Measurements from ENCODE around the gene KCNIP3. TPM values are rescaled to one million over a fixed set of nuclear protein-coding genes. Genes with fewer than 3 reads are reported as not detected.
"Not testable (repeated sequence)": the region's sequence is repeated elsewhere in the genome, so short reads cannot be mapped to it uniquely, and the experiment has no call there.

Gene KCNIP3
- total RNA-seq, 1 donor from 2014 or later, result 0.64 TPM

DNA sequence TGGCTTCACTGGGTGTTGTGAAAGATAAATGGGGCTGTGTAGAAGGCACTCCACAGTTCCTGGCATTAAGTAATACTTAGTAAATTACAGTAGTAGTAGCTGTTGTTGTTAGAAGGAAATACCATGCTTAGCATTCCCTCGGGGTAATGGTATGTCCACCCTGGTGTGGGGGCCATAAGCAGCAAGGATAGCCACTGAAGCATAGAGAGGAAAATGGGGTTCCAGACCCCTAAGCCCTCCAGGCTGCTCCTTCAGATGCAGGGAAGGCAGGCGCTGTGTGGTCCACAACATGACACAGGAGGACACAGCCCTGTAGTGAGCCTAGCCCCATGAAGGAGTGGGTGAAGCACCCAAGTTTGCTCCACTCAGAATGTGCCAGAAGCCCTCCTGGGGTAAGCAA, 136.8 kb downstream of the KCNIP3 start:
- H3K4me1 ChIP-seq; H4K20me1 ChIP-seq (ENCODE audit: low read depth); H3K9me3 Mint-ChIP-seq; H3K9me3 ChIP-seq (ENCODE audit: low read depth); H3K27ac Mint-ChIP-seq; H3K4me1 Mint-ChIP-seq; H3K27me3 Mint-ChIP-seq (ENCODE audit: insufficient read depth, low read depth); H2AFZ ChIP-seq (replicated peaks); H3K36me3 ChIP-seq; H3K4me3 Mint-ChIP-seq; H3K4me3 ChIP-seq; H3K36me3 Mint-ChIP-seq; H3K79me2 ChIP-seq (ENCODE audit: low read depth); H3K27me3 ChIP-seq; H3K27ac ChIP-seq; DNase-seq (ENCODE audit: low spot score); H3K9ac ChIP-seq; H3K4me2 ChIP-seq; H3F3A ChIP-seq (ENCODE audit: low read depth): not testable (repeated sequence)

DNA sequence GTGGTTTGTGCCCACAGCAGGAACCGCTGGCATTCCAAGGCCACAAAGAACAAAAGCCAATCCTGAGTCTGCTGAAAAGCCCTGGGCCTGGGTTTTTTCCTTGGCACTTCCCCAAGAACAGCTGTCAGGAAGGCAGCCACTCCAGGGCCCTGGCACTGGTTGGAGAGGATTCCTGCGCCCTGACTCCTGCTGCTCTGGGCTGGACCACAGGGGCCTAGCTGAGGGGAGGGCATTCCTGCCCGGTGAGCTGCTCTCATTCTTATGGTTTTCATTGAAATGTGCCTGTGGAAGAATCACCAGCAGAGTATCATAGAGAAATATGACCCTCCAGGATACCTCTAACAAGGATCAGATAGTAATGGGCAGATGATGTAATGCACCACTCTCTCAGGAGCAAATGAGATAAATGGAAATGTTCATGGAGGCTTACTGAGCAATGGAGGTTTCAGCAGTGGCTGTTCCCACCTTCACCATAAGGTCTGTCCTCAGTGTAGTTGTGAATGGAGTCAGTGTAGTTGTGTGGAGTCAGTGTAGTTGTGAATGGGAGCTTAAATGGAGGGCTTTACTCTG, 137.4 kb downstream of the KCNIP3 start:
- H3K4me1 Mint-ChIP-seq; H3K9ac ChIP-seq; H3K4me3 Mint-ChIP-seq; H3K9me3 Mint-ChIP-seq; DNase-seq (ENCODE audit: low spot score); H3K4me2 ChIP-seq; H3F3A ChIP-seq (ENCODE audit: low read depth); H3K79me2 ChIP-seq (ENCODE audit: low read depth); H3K27ac ChIP-seq; H2AFZ ChIP-seq (replicated peaks); H3K27ac Mint-ChIP-seq; H3K9me3 ChIP-seq (ENCODE audit: low read depth); H3K36me3 Mint-ChIP-seq; H3K36me3 ChIP-seq; H4K20me1 ChIP-seq (ENCODE audit: low read depth); H3K4me3 ChIP-seq; H3K27me3 Mint-ChIP-seq (ENCODE audit: insufficient read depth, low read depth); H3K27me3 ChIP-seq; H3K4me1 ChIP-seq: not testable (repeated sequence)

DNA sequence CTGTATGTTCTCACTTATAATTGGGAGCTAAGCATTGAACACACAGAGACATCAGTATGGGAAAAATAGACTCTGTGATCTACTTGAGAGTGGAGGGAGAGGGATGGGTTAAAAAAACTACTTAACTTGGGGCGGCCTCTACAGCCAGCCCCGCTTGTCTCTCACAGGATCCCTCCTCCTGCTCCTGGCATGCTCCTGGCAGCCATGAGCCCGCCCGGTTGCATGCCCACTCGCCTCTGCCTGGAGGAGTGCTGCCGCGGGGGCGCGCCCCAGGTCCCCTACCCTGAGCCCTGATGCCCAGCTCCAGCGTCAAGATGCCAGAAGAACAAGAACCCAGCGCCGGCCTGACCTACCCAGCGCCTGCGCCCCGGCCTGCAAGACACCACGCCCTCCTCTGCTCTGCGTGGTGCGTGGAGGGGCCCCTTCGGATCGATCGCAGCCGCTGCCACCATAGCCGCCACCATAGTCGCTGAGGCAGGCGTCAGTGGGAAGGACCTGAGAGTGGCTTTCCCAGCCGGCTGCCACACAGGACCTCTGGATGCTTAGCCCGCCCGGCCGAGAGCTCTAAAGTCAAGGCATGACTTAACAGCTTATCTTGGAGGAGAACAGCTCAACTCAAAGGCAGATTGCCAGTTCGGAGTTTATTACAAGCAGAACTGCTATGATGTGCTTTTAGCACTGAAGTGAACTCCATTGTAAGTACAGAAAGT, 138.2 kb downstream of the KCNIP3 start:
- not testable (repeated sequence) for H3K4me1 Mint-ChIP-seq

More for the DNA sequence above, 138.2 kb downstream of the KCNIP3 start:
- not testable (repeated sequence) for H3K27me3 ChIP-seq; H3K27me3 Mint-ChIP-seq (ENCODE audit: insufficient read depth, low read depth); H3F3A ChIP-seq (ENCODE audit: low read depth); H4K20me1 ChIP-seq (ENCODE audit: low read depth); DNase-seq (ENCODE audit: low spot score); H3K4me3 Mint-ChIP-seq; H3K4me3 ChIP-seq; H3K36me3 Mint-ChIP-seq; H3K9me3 Mint-ChIP-seq; H3K4me2 ChIP-seq; H3K9ac ChIP-seq; H2AFZ ChIP-seq (replicated peaks); H3K79me2 ChIP-seq (ENCODE audit: low read depth); H3K4me1 ChIP-seq; H3K36me3 ChIP-seq; H3K27ac ChIP-seq; H3K27ac Mint-ChIP-seq; H3K9me3 ChIP-seq (ENCODE audit: low read depth)

Other genes starting within 250 kb of the KCNIP3 start
- gene MRPS5, start 175.5 kb upstream of the KCNIP3 start, total RNA-seq (ENCODE audit: low replicate concordance), result 56.2 and 75.2 TPM in 2 replicates
- gene ZNF514, start 137.5 kb upstream of the KCNIP3 start, total RNA-seq (ENCODE audit: low replicate concordance), result 24.0 and 28.7 TPM in 2 replicates
- gene ZNF2, start 131.5 kb upstream of the KCNIP3 start, total RNA-seq (ENCODE audit: low replicate concordance), result 5.1 and 5.2 TPM in 2 replicates
- gene ZNF892, start 89.8 kb upstream of the KCNIP3 start, total RNA-seq (ENCODE audit: low replicate concordance), result 15.4 and 20.6 TPM in 2 replicates
- 0.95 and 2.4 TPM in 2 replicates for gene PROM2, start 22.9 kb upstream of the KCNIP3 start, total RNA-seq (ENCODE audit: low replicate concordance)
- 36.4 and 37.0 TPM in 2 replicates for gene FAHD2A, start 105.4 kb downstream of the KCNIP3 start, total RNA-seq (ENCODE audit: low replicate concordance)
- not detected in 2 replicates for gene TRIM43B, start 187.4 kb downstream of the KCNIP3 start, total RNA-seq (ENCODE audit: low replicate concordance)

Measured in neural progenitor cell (in vitro differentiated cells).